AG10803 (cell line): Measurements from ENCODE around the gene TECTA.

Experiments
- DNase-seq: peaks from one replicate; pipeline ENCODE4 v3.0.0; 2010; ENCODE audit warnings: low read depth
- H3K4me3 ChIP-seq: 2 replicates; pipeline ENCODE4 v1.5.1; 2011; ENCODE audit warnings: mild to moderate bottlenecking, low read length, control low read depth
- TF ChIP-seq, protein P1 (sequence below): conservative IDR thresholded peaks from 2 replicates; pipeline ENCODE4 v1.5.1; 2011; ENCODE audit warnings: mild to moderate bottlenecking, low read length, control low read depth, inconsistent platforms

TECTA gene

DNA sequence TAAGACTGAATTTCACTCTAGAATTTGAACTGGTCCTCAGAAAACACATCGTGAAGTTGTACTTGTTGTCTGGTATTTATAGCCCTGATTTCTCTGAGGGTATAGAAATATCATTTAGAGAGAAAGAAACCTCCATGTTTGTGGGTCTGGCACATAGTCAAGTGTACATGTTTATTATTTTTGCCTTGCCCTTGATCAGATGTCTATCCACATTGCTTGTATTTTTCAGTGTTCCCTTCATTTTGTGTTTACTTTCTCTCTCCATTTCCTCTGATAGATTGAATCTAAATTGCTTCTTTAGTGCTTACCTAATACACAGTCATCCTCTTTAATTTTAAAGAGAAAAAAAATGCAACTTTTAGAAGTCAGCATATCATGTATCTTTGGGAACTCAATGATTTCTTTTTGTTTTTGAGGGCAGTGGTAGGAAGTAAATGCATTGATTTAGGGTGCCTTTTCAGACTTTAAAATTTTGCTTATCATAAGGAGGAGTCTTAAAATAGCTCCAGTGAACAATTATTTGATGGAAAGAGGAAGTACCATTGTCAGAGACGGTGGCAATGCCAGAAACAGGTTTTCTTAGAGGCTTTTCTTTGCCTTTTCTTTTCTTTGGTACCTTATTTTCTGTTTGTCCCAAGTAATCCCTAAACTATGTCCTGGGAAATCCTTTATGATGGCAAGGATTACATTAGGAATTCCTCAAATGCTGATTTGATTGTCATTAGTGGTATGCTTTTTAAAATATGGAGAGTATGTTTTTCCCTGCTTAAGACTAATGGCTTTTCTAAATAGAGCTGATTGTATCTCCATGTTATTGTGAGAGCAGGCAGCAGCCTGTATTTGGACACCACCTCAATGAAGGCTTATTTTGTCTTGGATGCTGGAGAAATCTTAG is 29.8 kb upstream of the TECTA start:
- no peak for DNase-seq
- TF ChIP-seq, protein P1, sequence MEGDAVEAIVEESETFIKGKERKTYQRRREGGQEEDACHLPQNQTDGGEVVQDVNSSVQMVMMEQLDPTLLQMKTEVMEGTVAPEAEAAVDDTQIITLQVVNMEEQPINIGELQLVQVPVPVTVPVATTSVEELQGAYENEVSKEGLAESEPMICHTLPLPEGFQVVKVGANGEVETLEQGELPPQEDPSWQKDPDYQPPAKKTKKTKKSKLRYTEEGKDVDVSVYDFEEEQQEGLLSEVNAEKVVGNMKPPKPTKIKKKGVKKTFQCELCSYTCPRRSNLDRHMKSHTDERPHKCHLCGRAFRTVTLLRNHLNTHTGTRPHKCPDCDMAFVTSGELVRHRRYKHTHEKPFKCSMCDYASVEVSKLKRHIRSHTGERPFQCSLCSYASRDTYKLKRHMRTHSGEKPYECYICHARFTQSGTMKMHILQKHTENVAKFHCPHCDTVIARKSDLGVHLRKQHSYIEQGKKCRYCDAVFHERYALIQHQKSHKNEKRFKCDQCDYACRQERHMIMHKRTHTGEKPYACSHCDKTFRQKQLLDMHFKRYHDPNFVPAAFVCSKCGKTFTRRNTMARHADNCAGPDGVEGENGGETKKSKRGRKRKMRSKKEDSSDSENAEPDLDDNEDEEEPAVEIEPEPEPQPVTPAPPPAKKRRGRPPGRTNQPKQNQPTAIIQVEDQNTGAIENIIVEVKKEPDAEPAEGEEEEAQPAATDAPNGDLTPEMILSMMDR, result no peak
- no peak overlapping the region for H3K4me3 ChIP-seq

DNA sequence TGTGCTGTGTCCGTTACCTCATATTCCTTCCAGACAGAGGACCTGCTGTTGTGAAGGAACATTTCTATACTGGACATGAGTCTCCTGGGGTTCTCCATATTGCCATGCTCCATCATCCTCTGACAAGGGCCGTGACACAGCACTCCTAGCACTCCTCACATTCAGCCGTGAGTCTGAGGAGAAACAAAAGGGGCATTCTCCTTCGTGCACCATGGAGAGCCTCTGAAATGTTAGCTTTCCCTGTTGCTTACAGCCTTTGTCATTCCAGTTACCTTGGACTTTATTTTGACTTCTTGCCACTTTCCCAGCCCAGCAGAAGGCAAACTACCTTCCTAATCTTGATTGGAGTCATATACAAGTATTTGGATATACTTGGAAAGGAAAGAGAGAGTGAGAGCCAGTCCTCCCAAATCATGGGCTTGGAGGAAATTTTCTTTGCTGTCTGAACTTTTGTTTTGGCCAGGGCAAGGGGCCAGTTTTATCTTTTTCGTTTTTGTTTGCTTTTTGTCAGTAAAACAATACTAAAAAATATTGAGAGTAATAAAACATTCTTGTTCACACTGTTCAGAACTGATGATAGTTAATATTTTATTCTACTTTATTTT is 29.1 kb upstream of the TECTA start:
- TF ChIP-seq, protein P1, result no peak
- DNase-seq, result no peak
- H3K4me3 ChIP-seq, result no peak overlapping the region

DNA sequence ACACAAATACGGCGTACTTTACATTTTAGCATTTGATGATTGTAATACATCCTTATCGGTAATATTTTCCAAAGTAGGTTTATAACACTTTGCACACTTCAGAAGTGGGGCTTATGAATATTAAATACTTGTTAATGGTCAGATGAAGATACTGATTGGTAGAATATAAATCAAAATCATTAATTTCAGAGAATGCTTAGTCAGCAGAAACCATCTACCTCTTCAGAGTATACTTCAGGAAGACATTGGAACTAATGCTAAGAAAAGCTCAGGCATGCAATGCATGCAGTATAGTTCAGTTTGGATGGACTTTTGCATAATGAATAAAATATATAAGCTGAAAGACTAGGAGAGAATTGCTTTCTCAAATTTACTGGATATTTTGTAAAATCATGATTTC is 19.7 kb upstream of the TECTA start:
- no peak overlapping the region for H3K4me3 ChIP-seq
- TF ChIP-seq, protein P1, result no peak
- no peak for DNase-seq

DNA sequence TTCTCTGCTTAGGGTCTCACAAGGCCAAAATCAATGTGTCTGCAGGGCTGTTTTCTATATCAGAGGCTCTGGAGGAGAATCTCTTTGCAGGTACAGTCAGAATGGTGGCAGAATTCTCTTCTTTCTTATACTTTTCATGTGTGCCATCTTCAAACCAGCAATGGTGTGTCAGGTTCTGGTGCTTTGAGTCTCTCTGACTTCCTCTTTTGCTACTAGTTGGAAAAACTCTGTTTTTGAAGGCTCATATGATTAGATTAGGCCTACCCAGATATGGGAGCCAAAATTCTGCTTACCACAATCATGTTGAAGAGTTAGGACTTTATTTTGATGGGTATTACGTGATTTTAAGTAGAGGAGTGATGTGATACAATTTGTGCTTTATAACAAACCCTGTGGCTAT is 18.8 kb upstream of the TECTA start:
- TF ChIP-seq, protein P1, result no peak
- H3K4me3 ChIP-seq, result no peak overlapping the region
- no peak for DNase-seq

DNA sequence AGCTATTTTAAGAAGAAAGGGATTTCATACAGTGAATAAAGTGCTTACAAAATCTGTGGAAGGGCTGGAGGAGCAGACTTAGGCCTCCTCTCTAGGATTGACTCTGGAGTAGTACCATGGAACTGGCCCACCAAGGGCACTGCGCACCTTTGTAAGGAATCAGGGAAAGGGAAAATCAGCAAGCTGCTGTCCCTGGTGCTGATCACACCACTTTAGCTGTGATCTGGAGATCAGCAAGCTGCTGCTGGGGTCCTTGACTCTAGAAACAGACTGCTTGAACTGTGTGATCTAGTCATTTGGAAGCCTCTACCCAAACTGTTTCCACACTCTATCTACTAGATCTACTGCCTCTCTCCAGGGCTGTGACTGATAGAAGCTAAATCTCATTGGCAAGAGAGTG is 18.4 kb upstream of the TECTA start:
- H3K4me3 ChIP-seq, result no peak overlapping the region
- DNase-seq, result peak; percentile 5
- TF ChIP-seq, protein P1, result no peak

DNA sequence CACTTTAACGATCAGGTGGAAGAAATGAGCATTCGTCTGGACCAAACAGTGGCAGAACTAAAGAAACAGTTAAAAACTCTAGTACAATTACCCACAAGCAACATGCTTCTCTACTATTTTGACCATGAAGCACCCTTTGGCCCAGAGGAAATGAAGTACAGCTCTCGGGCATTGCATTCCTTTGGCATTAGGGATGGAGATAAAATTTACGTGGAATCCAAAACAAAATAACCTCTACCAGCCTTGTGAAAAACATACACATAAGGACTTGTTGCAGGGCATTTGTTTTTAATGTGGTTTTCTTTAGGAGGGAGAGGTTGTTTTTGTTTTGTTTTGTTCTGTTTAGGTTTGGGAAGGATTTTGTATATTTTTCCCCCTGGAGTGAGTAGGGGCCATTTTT is 14.2 kb upstream of the TECTA start:
- peak; percentile 59 for DNase-seq
- no peak overlapping the region for H3K4me3 ChIP-seq
- TF ChIP-seq, protein P1, result no peak

DNA sequence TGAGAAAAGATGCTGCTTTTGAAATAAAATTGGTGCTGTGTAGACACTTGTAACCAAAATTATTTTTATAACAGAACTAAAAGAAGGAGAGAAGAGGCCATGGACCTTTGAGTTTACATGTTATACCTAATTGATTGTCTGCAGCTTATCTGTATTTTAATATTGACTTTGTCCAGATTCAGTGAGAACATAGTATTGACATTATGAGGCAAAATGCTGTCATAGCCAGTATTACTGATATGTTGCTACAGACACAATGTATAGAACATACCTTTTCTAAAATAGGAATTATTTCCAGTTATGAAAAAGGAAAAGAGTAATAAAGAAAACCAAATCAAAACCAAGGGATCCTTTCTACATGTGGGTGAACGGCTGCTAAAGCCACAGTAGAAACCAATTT is 11.5 kb upstream of the TECTA start:
- DNase-seq, result no peak
- TF ChIP-seq, protein P1, result no peak
- H3K4me3 ChIP-seq, result no peak overlapping the region
